Tongue (tissue), 2 donors: Measurements from ENCODE around the gene EIF4E1B. TPM values are rescaled to one million over a fixed set of nuclear protein-coding genes. Genes with fewer than 3 reads are reported as not detected.
A peak's percentile ranks its signal among the peaks of the same experiment; 100 is the strongest.

Experiments used
- DNase-seq: peaks from one replicate; pipeline ENCODE4 v3.0.0-alpha.2; 2015
- total RNA-seq: library from RNA; depleted of rRNA; stranded (reverse); fragments of >200 nt; gene quantifications from one replicate; pipeline ENCODE4 v1.2.3, GENCODE V29; 2014

The EIF4E1B gene
- total RNA-seq, 1 donor from 2014 or later, result not detected

- no peak for DNase-seq
Observed at GRCh38 chr5:176665517-176665916, 35.0 kb downstream of the EIF4E1B start.

DNA sequence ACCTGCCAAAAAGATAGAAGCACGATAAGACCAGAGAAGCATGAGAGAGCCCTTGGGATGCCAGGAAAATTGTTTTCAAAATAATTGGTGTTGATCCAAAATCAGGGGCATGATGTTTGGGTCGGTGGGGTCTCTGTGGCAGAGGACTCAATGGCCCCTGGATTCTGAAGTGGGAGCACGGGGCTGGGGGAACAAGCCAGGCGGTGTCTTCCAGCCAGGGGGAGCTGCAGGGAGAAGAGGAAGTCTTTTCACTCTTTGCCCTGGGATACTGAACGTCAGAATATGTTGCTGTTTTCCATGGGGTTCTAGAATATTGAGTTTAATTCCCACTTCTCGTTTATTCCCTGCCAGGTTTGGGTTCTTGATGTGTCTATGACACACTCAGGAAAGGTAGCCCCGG is 37.2 kb downstream of the EIF4E1B start:
- no peak for DNase-seq

GRCh38 chr5:176670449-176670848 is 40.0 kb downstream of the EIF4E1B start:
- no peak for DNase-seq

DNA sequence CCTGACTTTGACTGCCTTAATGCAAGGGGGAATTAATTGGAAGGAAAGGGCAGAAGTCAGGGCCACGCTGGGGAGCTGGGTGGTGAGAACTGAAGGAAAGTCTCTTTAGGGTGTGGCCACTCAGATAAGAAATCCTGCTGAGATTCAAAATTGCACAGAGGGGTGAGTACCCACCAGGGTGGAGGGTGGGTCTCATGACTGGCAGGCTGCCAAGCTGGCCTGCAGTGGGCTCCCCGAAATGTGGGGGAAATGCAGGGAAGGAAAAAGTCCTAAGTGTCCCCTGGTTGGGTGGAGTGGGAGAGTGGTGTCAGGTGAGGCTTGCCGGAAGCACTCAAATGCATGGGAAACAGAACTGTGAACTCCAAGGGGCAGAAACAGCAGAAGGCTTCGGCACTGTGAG is 40.9 kb downstream of the EIF4E1B start:
- no peak for DNase-seq

- no peak for DNase-seq
Observed at GRCh38 chr5:176671890-176672747, 41.6 kb downstream of the EIF4E1B start.

- DNase-seq, result peak; percentile 38
Observed at GRCh38 chr5:176673651-176674583, 43.4 kb downstream of the EIF4E1B start.

DNA sequence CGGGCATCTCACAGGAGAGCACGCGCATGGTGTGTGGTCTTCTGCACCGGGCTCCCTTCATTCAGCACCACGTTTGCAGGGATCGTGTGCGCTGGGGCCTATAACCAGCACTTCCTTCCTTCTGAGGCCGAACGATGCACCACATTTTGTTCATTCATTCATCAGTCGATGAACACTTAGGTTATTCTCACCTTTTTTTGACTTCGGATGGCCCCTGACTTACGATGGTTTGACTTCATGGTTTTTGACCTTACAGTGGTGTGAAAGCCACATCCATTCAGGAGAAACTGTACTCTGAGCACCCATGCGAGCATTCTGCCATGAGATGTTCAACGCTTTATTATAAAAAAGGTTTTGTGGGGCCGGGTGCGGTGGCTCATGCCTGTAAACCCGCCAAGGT is 44.3 kb downstream of the EIF4E1B start:
- no peak for DNase-seq

DNA sequence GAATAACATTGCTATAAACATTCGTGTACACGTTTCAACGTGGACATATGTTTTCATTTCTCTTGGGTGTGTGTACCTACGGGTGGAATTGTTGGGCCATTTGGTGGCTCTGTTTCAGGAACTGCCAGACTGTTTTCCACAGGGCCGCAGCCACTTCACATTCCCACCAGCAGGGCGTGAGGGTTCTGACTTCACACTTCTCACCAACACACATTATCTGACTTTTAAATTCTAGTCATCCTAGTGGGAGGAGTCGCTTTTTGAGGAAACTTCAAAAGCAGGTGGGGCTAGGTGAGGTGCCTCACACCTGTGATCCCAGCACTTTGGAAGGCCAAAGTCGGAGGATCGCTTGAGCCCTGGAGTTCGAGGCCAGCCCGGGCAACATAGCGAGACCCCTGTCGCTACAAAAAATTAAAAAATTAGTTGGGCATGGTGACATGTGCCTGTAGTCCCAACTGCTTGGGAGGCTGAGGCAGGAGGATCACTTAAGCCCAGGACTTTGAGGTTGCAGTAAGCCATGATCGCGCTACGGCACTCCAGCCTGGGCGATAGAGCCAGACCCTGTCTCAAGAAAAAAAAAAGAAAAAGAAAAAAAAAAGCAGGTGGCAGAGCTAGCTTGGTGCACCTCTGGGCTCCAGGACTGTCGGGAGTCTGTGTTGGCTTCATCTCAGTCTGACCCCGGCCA is 45.3 kb downstream of the EIF4E1B start:
- DNase-seq, result no peak

- DNase-seq, result no peak
Observed at GRCh38 chr5:176676361-176676824, 45.9 kb downstream of the EIF4E1B start.

- DNase-seq, result peak; percentile 76
Observed at GRCh38 chr5:176677209-176677939, 46.9 kb downstream of the EIF4E1B start.

DNA sequence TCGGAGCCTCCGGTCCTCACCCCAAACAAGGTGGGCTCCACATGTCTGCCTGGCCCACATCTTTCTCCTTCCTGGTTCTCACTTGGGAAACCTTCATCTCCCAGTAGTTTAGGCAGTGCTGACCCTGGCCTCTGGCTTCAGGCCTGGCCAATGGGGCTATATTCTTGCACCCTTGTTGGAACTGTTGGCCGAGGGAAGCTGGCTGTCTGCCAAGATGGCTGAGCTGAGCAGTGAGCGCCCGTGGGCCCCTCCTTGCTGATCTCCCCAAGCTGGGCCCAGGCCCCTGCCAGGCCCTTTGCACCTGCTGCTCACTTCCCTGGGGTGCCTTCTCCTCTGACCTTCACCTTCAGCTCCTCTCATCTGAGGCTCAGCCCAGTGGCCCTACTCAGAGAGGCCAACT is 48.1 kb downstream of the EIF4E1B start:
- no peak for DNase-seq

DNA sequence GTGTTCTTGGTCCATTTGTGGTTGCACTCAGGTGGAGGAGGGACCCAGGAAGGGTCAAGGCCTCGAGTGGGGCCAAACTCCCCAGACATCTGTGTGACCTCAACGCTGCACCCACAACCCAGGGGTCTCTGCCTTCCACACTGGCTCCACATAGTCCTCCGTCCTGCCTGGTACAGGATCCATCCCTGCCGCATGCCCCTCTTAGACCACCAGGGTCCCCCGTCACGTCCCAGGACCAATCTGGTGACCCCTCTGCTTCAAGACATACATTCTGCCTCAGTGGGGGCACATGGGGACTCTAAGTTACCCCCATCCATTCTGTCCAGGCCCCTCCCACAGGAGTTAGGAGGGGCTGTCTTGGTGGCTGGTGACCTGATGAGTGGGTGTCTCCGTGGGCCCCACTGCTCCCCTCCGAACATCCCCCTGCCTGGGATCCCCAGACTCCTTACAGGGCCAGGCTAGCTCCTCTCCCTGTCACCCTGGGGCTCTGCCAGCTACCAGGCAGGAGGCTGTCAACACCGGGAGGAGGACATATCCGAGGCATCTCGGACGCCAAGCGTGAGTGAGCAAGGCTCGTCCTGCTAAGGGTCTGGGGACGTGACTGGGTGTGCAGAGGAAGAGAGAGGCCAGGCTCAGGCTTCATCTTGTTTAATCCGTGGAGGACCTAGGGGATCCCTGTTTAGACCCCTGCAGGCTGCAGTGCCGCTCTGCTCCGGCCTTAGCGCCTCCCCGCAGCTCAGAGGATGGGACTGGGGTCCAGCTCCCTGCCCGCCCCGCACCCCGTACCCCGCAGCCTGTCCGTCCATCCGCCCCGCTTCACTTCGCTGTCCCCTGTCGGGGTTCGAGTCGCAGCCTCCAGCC is 49.1 kb downstream of the EIF4E1B start:
- DNase-seq, result no peak

GRCh38 chr5:176680226-176680563 is 49.7 kb downstream of the EIF4E1B start:
- no peak for DNase-seq

- DNase-seq, result no peak
Observed at GRCh38 chr5:176682016-176682531, 51.6 kb downstream of the EIF4E1B start.

GRCh38 chr5:176685010-176685409 is 54.5 kb downstream of the EIF4E1B start:
- no peak for DNase-seq

- DNase-seq, result no peak
Observed at GRCh38 chr5:176687247-176687646, 56.8 kb downstream of the EIF4E1B start.

DNA sequence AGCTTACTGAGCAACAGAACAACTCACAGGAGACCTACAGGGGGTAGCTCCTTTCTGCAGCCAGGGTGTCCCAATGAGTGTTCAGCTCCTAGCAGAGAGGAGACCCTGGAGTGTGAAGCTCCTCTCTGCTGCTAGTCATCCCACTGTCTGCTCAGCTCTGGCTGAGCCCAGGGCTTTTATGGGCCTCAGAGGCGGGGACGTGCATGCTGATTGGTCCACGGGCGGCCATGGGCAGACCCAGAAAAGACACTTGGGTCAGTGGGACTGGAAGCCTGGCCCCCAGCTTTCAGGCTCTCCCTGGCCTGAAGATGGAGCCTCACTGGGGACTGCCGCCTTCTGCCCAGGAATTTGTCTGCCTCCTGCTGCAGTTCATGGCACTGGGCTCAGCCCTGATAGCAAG is 57.4 kb downstream of the EIF4E1B start:
- no peak for DNase-seq

- DNase-seq, result no peak
Observed at GRCh38 chr5:176690911-176691310, 60.4 kb downstream of the EIF4E1B start.

GRCh38 chr5:176691524-176691923 is 61.0 kb downstream of the EIF4E1B start:
- DNase-seq, result no peak

DNA sequence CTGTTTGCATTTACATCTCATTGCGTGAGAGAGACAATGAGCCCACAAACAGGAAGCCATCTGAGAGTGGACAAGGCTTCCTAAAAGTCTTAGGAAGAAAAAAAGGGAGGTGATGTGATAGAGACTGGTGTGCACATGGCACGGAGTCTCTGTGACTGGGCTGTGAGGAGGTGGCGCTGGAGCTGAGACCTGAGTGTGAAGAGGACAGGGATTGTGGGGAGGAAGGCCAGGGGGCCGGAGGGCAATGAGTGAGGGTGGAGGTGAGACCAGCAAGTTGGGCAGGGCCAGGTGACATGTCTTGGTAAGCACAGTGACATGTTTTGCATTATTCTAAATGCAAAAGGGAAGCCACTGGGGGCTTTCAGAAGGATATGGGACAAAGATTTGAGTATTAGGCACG is 61.9 kb downstream of the EIF4E1B start:
- no peak for DNase-seq
